Esophagus muscularis mucosa (tissue), 4 donors: ENCODE data around the gene CLCA4. TPM values are rescaled to one million over a fixed set of nuclear protein-coding genes. Genes with fewer than 3 reads are reported as not detected.
"Not testable (repeated sequence)": the region's sequence is repeated elsewhere in the genome, so short reads cannot be mapped to it uniquely, and the experiment has no call there.

Source experiments
- DNase-seq: peaks from one replicate; pipeline ENCODE4 v3.0.0-alpha.2; 2017; ENCODE audit errors: extremely low spot score
- H3K27ac ChIP-seq, 4 donors: fragments of 200-600 bp; sonication (generic); replicated peaks in 1 of 4; 1 replicate in 3 of 4; 2 replicates in 1 of 4; pipeline ENCODE4 v1.5.1; 2016 to 2019; ENCODE audit warnings: mild to moderate bottlenecking in 1 of 4
- H3K27me3 ChIP-seq, 4 donors: fragments of 200-600 bp; sonication (generic); one replicate each; pipeline versions ENCODE4 v1.5.1 to v1.6.0; 2016 to 2019
- H3K36me3 ChIP-seq, 4 donors: fragments of 200-600 bp; sonication (generic); one replicate each; pipeline ENCODE4 v1.5.1; 2016 to 2019
- H3K4me1 ChIP-seq, 4 donors: fragments of 200-600 bp; sonication (generic); one replicate each; pipeline ENCODE4 v1.5.1; 2016 to 2019
- H3K4me3 ChIP-seq, 4 donors: fragments of 200-600 bp; sonication (generic); 1 replicate in 2 of 4; 2 replicates in 2 of 4; pipeline ENCODE4 v1.5.1; 2016 to 2019; ENCODE audit warnings: mild to moderate bottlenecking in 4 of 4, moderate library complexity in 1 of 4
- H3K9me3 ChIP-seq, 4 donors: fragments of 200-600 bp; sonication (generic); 1 replicate in 3 of 4; 2 replicates in 1 of 4; pipeline ENCODE4 v1.5.1; 2016 to 2019
- EP300 ChIP-seq: sonication (generic); formaldehyde crosslinking; IDR thresholded peaks from one replicate; pipeline ENCODE4 v1.6.1; 2017; ENCODE audit warnings: antibody characterized with exemption
- POLR2A ChIP-seq: fragments of 450-650 bp; IDR thresholded peaks from one replicate; pipeline ENCODE4 v1.6.1; 2017; ENCODE audit warnings: antibody characterized with exemption, moderate library complexity, mild to moderate bottlenecking, low read depth
- POLR2AphosphoS5 ChIP-seq, 2 donors: sonication (generic); formaldehyde crosslinking; IDR thresholded peaks; one replicate each; pipeline ENCODE4 v1.6.1; 2017; ENCODE audit warnings: antibody characterized with exemption in 2 of 2
- WGBS: methylation state at CpG from one replicate; pipeline ENCODE4 v1.1.5; 2018; 5-methylcytosine and 5-hydroxymethylcytosine counted together
- intact Hi-C: fragments of 100-400 bp; cut with DNase I; formaldehyde crosslinking; loops from one replicate; pipeline ENCODE4 v1.15.1; 2023
- total RNA-seq, 4 donors: library from RNA; depleted of rRNA; stranded (reverse); fragments of >200 nt; gene quantifications; one replicate each; pipeline versions ENCODE4 v1.1.0 to v1.2.1, GENCODE V29; 2016
- TF ChIP-seq, protein P1 (sequence below), 3 experiments: fragments of 200-600 bp in 2 of 3; fragments of 450-650 bp in 1 of 3; sonication (generic) in 2 of 3; IDR thresholded peaks; one replicate each; pipeline ENCODE4 v1.5.1; 2017 to 2019; ENCODE audit warnings: antibody characterized with exemption in 3 of 3, mild to moderate bottlenecking in 2 of 3, moderate library complexity in 1 of 3

The CLCA4 gene
- total RNA-seq, 4 donors from 2014 or later = 1.4 to 1.7 TPM; not detected in 2

DNA sequence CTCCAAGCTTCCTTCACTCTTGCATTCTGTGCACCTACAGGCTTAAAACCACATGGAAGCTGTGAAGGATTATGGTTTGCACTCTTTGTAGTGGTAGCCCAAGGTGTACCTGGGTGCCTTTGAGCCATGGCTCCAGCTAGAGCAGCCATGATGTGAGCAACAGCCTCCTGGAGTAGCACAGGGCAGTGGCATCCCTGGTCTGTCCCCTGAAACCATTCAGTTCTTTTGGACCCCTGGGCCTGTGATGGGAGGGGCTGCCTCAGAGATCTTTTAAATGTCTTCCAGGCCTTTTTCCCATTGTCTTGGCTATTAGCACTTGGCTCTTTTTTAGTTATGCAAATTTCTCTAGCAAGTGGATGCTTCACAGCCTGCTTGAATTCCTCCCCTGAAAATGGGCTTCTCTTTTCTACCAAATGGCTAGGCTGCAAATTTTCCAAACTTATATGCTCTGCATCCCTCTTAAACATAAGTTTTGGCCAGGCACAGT is 47.4 kb downstream of the CLCA4 start:
- intact Hi-C loops = no loop called here
- no peak for DNase-seq
- Histone ChIP-seq H3K36me3 (no peaks in the 10 kb centered on the region), H3K4me3 (no peak overlapping the region), H3K27me3 (no peaks in the 10 kb centered on the region), H3K4me1 (no peaks in the 10 kb centered on the region), H3K9me3 (peaks cover 0 to 20% (median 13%) of the 10 kb centered on the region in 4 donors), H3K27ac (no peak overlapping the region)
- no peak for TF ChIP-seq POLR2AphosphoS5 (IDR thresholded peaks at IDR 0.05)
- TF ChIP-seq, protein P1, sequence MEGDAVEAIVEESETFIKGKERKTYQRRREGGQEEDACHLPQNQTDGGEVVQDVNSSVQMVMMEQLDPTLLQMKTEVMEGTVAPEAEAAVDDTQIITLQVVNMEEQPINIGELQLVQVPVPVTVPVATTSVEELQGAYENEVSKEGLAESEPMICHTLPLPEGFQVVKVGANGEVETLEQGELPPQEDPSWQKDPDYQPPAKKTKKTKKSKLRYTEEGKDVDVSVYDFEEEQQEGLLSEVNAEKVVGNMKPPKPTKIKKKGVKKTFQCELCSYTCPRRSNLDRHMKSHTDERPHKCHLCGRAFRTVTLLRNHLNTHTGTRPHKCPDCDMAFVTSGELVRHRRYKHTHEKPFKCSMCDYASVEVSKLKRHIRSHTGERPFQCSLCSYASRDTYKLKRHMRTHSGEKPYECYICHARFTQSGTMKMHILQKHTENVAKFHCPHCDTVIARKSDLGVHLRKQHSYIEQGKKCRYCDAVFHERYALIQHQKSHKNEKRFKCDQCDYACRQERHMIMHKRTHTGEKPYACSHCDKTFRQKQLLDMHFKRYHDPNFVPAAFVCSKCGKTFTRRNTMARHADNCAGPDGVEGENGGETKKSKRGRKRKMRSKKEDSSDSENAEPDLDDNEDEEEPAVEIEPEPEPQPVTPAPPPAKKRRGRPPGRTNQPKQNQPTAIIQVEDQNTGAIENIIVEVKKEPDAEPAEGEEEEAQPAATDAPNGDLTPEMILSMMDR (IDR thresholded peaks at IDR 0.05) = no peak
- no peak for TF ChIP-seq EP300
- TF ChIP-seq POLR2A = no peak

DNA sequence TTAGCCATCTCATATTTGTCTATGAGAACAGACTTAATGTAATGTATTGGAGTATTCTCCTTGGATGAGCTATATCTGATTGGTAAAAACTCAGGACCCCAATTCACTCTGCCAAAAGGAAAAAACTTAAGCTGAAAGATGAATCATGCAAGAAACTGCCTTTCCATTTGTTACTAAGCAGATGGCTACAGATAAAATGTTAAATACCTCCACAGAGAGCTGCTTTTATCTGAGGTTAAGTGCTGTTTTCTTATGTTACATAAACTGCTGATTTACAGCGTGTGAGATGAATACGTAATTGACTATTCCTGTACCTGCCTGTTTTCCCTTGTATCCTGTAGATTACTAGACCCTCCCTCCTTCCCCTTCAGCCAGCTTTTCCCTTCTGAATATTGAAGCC is 49.3 kb downstream of the CLCA4 start:
- intact Hi-C loops = no loop called here
- H3K27me3 ChIP-seq = no peaks in the 10 kb centered on the region

DNA sequence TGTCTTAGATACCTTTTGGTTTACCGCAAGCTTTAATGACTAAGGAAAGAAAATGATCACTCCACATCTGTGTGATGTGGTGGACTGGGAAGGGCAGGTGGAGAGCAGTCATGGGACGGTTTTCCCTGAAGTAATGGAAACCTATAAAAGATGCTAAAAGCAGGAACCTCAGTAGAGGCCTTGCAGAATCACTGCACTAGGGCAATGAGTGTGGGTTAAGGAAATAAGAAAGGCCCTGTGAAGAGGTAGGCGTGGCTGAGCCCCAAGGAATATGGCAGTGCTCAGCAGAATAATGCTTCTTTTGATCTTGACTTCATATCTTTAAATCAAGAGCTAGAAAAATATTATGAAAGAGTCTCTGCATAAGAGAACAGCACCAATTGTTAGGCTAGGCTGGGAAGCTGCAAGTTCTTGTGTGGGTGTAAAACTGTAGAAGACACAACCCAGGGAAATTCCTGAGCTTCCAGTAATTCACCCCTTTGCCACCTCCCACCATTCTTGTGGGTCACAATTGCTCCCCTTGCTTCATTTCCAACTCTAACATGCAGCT is 49.9 kb downstream of the CLCA4 start:
- no peak for DNase-seq
- intact Hi-C loops = no loop called here
- 80% methylated on average over 3 of the region's 3 CpGs for WGBS
- Histone ChIP-seq H3K27ac (no peak overlapping the region), H3K9me3 (peaks cover 0 to 20% (median 14%) of the 10 kb centered on the region in 4 donors), H3K4me1 (no peaks in the 10 kb centered on the region), H3K27me3 (no peaks in the 10 kb centered on the region), H3K36me3 (no peaks in the 10 kb centered on the region), H3K4me3 (no peak overlapping the region)
- TF ChIP-seq POLR2A = no peak
- no peak for TF ChIP-seq POLR2AphosphoS5 (IDR thresholded peaks at IDR 0.05)
- TF ChIP-seq, protein P1 (IDR thresholded peaks at IDR 0.05) = no peak
- TF ChIP-seq EP300 = no peak

More for the DNA sequence above, 49.3 kb downstream of the CLCA4 start:
- Histone ChIP-seq H3K4me3 (no peak overlapping the region), H3K4me1 (no peaks in the 10 kb centered on the region), H3K9me3 (peaks cover 0 to 20% (median 13%) of the 10 kb centered on the region in 4 donors), H3K36me3 (no peaks in the 10 kb centered on the region), H3K27ac (no peak overlapping the region)
- 45% methylated on average over 2 of the region's 2 CpGs for WGBS
- TF ChIP-seq POLR2A = no peak
- TF ChIP-seq, protein P1 (IDR thresholded peaks at IDR 0.05) = no peak
- TF ChIP-seq EP300 = no peak
- TF ChIP-seq POLR2AphosphoS5 (IDR thresholded peaks at IDR 0.05) = no peak
- DNase-seq = no peak

DNA sequence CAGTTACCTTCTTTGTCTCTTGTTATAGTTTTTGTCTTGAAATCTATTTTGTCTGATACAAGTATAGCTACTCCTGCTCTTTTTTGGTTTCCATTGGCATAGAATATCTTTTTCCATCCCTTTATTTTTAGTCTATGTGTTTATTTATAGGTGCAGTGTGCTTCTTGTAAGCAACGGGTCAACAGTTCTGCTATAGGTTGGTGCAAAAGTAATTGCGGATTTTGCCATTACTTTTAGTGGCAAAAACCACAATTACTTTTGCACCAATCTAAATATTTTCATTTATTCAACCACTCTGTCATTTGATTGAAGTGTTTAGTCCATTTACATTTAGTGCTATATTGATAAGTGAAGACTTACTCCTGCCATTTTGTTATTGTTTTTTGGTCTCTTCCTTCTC is 59.2 kb downstream of the CLCA4 start:
- H3K36me3 ChIP-seq, intact Hi-C loops, H3K4me3 ChIP-seq, H3K27ac ChIP-seq, DNase-seq, H3K27me3 ChIP-seq, H3K4me1 ChIP-seq: not testable (repeated sequence)
- WGBS = 83% methylated on average over 2 of the region's 2 CpGs
- H3K9me3 ChIP-seq = peaks cover 0 to 26% (median 9%) of the 10 kb centered on the region in 4 donors

DNA sequence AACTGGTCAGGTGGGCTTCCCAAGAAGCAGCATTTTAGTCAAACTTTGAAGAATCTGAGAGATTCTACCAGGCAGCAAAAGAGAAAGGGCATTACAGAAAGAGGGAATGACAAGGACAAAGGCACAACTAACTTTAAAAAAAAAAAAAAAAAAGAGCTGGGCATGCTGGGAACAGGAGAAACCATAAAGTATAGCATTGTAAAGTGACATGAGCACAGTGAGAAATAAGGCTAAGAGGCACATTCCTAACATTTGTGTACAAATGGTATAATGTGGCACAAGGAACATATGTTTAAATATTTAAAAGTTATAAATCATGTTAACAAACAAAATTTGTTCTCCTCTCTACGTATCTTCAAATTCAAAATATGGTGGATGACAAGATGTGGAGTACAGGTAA is 69.6 kb downstream of the CLCA4 start:
- Histone ChIP-seq H3K36me3 (no peaks in the 10 kb centered on the region), H3K4me3 (no peak overlapping the region), H3K9me3 (peaks cover 0 to 21% (median 19%) of the 10 kb centered on the region in 4 donors), H3K27me3 (no peaks in the 10 kb centered on the region), H3K4me1 (no peaks in the 10 kb centered on the region), H3K27ac (no peak overlapping the region)
- WGBS = 67% methylated on average over 1 of the region's 1 CpG
- DNase-seq = no peak
- TF ChIP-seq EP300 = no peak
- TF ChIP-seq POLR2AphosphoS5 (IDR thresholded peaks at IDR 0.05) = no peak
- TF ChIP-seq, protein P1 (IDR thresholded peaks at IDR 0.05) = no peak
- TF ChIP-seq POLR2A = no peak
- intact Hi-C loops = no loop called here
